SJCRH30 (cell line): Measurements from ENCODE around the gene IFIT1. TPM values are rescaled to one million over a fixed set of nuclear protein-coding genes. Genes with fewer than 3 reads are reported as not detected.

Experiments
- DNase-seq, 2 experiments: peaks; one replicate each; pipeline ENCODE4 v3.0.0-alpha.2; 2015 to 2020
- H3K27ac ChIP-seq: fragments of 250-450 bp; sonication (Bioruptor Pico); 2 replicates; pipeline ENCODE4 v1.5.1; 2020; ENCODE audit warnings: mild to moderate bottlenecking, moderate library complexity
- H3K27me3 ChIP-seq: fragments of 250-450 bp; sonication (Bioruptor Pico); 2 replicates; pipeline ENCODE4 v1.5.1; 2020; ENCODE audit warnings: mild to moderate bottlenecking, moderate library complexity
- H3K36me3 ChIP-seq: fragments of 250-450 bp; sonication (Bioruptor Pico); 2 replicates; pipeline ENCODE4 v1.5.1; 2020; ENCODE audit warnings: mild to moderate bottlenecking, moderate library complexity
- H3K4me1 ChIP-seq: fragments of 250-450 bp; sonication (Bioruptor Pico); 2 replicates; pipeline ENCODE4 v1.5.1; 2020; ENCODE audit warnings: mild to moderate bottlenecking, moderate library complexity
- H3K4me3 ChIP-seq: fragments of 250-450 bp; sonication (Bioruptor Pico); 2 replicates; pipeline ENCODE4 v1.5.1; 2020; ENCODE audit warnings: mild to moderate bottlenecking, moderate library complexity
- H3K9me3 ChIP-seq: fragments of 250-450 bp; sonication (Bioruptor Pico); replicated peaks from 2 replicates; pipeline ENCODE4 v1.5.1; 2020; ENCODE audit warnings: mild to moderate bottlenecking, moderate library complexity
- total RNA-seq: library from RNA; depleted of rRNA; stranded (reverse); fragments of >200 nt; shearing (Covaris generic); gene quantifications from 2 replicates; pipeline ENCODE4 v1.2.3, GENCODE V29; 2014

The IFIT1 gene
- total RNA-seq, 1 experiment from 2014 or later, result 0.36 TPM

GRCh38 chr10:89355394-89355931 is 37.0 kb upstream of the IFIT1 start:
- Histone ChIP-seq H3K4me1 (no peaks in the 10 kb centered on the region), H3K27me3 (no peaks in the 10 kb centered on the region)
- DNase-seq, result no peak

GRCh38 chr10:89357096-89357495 is 35.3 kb upstream of the IFIT1 start:
- H3K36me3 ChIP-seq, result no peaks in the 10 kb centered on the region
- H3K27ac ChIP-seq, result no peak overlapping the region
- H3K4me1 ChIP-seq, result no peaks in the 10 kb centered on the region
- no peak overlapping the region for H3K4me3 ChIP-seq
- DNase-seq, result no peak
- no peaks in the 10 kb centered on the region for H3K9me3 ChIP-seq
- H3K27me3 ChIP-seq, result no peaks in the 10 kb centered on the region

More at GRCh38 chr10:89355394-89355931, 37.0 kb upstream of the IFIT1 start:
- Histone ChIP-seq H3K36me3 (no peaks in the 10 kb centered on the region), H3K27ac (no peak overlapping the region), H3K4me3 (no peak overlapping the region), H3K9me3 (no peaks in the 10 kb centered on the region)

DNA sequence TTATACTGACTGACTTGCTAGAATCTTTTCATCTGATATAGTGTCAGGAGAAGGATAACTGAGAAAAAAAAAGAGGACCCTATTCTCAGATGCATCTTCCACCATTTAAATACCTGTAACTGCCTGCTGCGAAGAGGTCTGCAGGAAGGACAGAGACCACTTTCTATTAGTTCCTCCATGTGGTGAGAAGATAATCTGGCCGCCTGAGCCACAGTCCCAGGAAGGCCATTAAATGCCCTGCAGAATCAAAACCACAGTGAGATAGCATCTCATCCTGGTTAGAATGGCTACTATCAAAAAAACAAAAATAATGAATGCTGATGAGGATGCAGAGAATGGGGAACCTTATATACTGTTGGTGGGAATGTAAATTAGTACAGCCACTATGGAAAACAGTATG is 34.4 kb upstream of the IFIT1 start:
- Histone ChIP-seq H3K4me3 (no peak overlapping the region), H3K27ac (no peak overlapping the region), H3K36me3 (no peaks in the 10 kb centered on the region), H3K4me1 (no peaks in the 10 kb centered on the region), H3K27me3 (no peaks in the 10 kb centered on the region), H3K9me3 (no peaks in the 10 kb centered on the region)
- no peak for DNase-seq

DNA sequence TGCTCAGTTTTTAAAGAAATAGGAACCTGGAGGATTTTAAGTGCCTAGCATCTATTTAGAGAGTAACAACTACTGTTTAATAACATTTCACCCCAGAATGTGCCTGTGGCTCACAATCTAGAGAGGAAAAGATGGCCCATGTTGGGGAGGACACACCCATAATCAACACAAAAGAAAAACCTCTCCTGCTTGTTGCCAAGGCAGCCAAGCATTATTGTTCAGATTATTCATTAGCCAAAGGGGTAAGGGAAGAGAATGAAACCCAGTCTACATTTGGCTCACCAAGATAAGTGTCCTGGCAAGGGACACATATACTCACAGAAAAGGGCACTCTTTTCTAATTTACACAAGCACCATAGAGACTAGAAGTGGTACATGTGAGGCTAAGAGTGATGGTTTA is 32.3 kb upstream of the IFIT1 start:
- no peaks in the 10 kb centered on the region for H3K4me1 ChIP-seq
- no peaks in the 10 kb centered on the region for H3K27me3 ChIP-seq
- no peak overlapping the region for H3K4me3 ChIP-seq
- H3K9me3 ChIP-seq, result no peaks in the 10 kb centered on the region
- no peak for DNase-seq
- H3K36me3 ChIP-seq, result no peaks in the 10 kb centered on the region
- H3K27ac ChIP-seq, result no peak overlapping the region

GRCh38 chr10:89362929-89363328 is 29.5 kb upstream of the IFIT1 start:
- Histone ChIP-seq H3K27me3 (no peaks in the 10 kb centered on the region), H3K27ac (no peak overlapping the region), H3K4me1 (no peaks in the 10 kb centered on the region), H3K4me3 (no peak overlapping the region), H3K9me3 (no peaks in the 10 kb centered on the region), H3K36me3 (no peaks in the 10 kb centered on the region)
- no peak for DNase-seq

GRCh38 chr10:89363729-89364442 is 28.5 kb upstream of the IFIT1 start:
- Histone ChIP-seq H3K4me1 (no peaks in the 10 kb centered on the region), H3K9me3 (no peaks in the 10 kb centered on the region), H3K27me3 (no peaks in the 10 kb centered on the region), H3K27ac (no peak overlapping the region), H3K4me3 (no peak overlapping the region), H3K36me3 (no peaks in the 10 kb centered on the region)
- no peak for DNase-seq

DNA sequence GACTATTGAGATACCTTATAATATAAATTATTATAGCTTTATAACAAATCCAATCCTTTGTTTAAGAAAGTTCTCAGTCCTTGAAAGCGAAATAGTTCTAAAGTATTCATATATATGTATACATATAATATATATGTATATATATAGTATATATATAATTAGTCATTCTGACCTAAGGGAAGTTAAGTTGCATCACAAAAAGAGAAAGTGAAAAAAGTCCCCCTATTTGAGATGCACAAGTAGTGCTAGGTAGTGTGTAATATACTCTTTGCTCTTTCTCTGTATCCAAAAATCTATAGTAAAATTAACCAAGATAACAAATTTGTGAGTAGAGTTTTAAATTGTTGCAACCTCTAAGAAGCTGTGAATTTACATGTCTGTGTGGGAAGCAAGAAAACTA is 27.9 kb upstream of the IFIT1 start:
- no peak for DNase-seq
- Histone ChIP-seq H3K36me3 (no peaks in the 10 kb centered on the region), H3K9me3 (no peaks in the 10 kb centered on the region), H3K27me3 (no peaks in the 10 kb centered on the region), H3K27ac (no peak overlapping the region), H3K4me1 (no peaks in the 10 kb centered on the region), H3K4me3 (no peak overlapping the region)

GRCh38 chr10:89367529-89367928 is 24.9 kb upstream of the IFIT1 start:
- H3K4me3 ChIP-seq, result no peak overlapping the region
- no peaks in the 10 kb centered on the region for H3K9me3 ChIP-seq
- no peaks in the 10 kb centered on the region for H3K27me3 ChIP-seq
- H3K36me3 ChIP-seq, result no peaks in the 10 kb centered on the region
- H3K4me1 ChIP-seq, result no peaks in the 10 kb centered on the region
- no peak for DNase-seq
- no peak overlapping the region for H3K27ac ChIP-seq

GRCh38 chr10:89368129-89368528 is 24.3 kb upstream of the IFIT1 start:
- no peaks in the 10 kb centered on the region for H3K36me3 ChIP-seq
- H3K9me3 ChIP-seq, result no peaks in the 10 kb centered on the region
- H3K4me1 ChIP-seq, result no peaks in the 10 kb centered on the region
- no peak overlapping the region for H3K27ac ChIP-seq
- no peak overlapping the region for H3K4me3 ChIP-seq
- no peak for DNase-seq
- H3K27me3 ChIP-seq, result no peaks in the 10 kb centered on the region

DNA sequence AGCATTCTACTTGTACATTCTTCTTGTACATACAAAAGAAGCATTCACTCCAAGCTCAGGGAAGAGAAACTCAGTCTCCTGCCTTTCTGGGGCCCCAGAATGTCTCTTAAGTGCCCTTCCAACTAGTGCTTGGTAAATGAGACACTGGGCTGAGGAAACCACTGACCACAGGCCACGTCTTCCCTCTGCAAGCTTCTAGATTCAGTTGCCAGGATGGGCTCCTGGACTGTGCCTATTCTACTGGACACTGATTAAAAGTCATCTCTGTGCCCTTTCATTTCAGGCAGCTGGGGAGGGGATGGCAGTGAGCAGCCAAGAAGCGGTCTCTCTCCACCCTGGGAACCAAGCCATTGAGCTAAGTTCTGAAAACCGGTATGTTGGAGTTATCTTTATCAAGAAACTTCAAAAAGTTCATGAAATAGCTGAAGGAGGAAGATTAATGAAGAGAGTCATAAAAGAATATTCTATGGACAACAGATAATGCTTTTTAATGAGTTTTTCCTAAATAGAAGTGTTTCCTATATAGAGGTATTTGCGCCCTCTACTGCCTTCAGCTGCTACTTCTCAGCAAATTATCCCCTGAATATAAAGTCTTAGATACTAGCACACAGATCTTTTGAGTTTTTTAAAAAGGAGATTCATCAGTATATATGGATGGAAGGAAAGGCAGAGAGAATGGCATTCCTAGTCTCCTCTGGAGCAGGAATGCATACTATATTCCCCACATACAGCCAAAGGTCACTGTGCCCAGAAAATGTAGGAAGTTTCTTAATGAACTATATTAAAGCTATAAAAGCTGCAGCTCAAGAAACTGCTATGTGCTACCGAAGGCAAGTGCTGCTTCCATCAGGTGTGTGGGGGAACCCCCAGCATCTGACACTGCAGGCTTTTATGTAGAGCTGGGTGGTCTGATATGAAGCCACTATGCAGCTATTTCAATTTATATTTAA is 23.0 kb upstream of the IFIT1 start:
- no peaks in the 10 kb centered on the region for H3K36me3 ChIP-seq
- no peak overlapping the region for H3K27ac ChIP-seq
- peak in 1 of 2 experiments; percentile 9 for DNase-seq
- H3K4me1 ChIP-seq, result no peaks in the 10 kb centered on the region
- H3K4me3 ChIP-seq, result no peak overlapping the region
- H3K27me3 ChIP-seq, result no peaks in the 10 kb centered on the region
- H3K9me3 ChIP-seq, result no peaks in the 10 kb centered on the region

DNA sequence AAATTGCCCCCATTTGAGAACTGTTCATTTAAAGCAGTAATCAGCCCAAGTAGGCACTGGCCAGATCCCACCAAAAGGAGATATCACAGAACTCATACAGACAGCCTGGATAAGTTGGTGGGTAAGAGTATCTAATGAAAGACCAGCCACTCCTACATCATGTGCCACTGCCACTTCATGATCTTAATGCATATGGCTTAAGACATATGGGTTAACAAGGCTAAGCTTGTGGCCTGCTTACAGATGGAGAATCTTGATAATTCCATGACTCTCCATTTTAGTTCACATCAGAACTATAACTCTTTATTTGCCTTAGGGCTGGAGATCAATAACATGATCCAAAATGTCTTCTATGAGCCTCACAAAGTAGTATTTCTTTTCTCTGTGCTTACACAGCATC is 21.3 kb upstream of the IFIT1 start:
- Histone ChIP-seq H3K36me3 (no peaks in the 10 kb centered on the region), H3K27ac (no peak overlapping the region), H3K4me3 (no peak overlapping the region), H3K4me1 (no peaks in the 10 kb centered on the region), H3K27me3 (no peaks in the 10 kb centered on the region), H3K9me3 (no peaks in the 10 kb centered on the region)
- DNase-seq, result no peak

GRCh38 chr10:89371987-89372386 is 20.4 kb upstream of the IFIT1 start:
- Histone ChIP-seq H3K9me3 (no peaks in the 10 kb centered on the region), H3K4me3 (no peak overlapping the region), H3K27me3 (no peaks in the 10 kb centered on the region), H3K4me1 (no peaks in the 10 kb centered on the region), H3K36me3 (no peaks in the 10 kb centered on the region), H3K27ac (no peak overlapping the region)
- no peak for DNase-seq

GRCh38 chr10:89373916-89374711 is 18.3 kb upstream of the IFIT1 start:
- H3K27ac ChIP-seq, result no peak overlapping the region
- peak in 1 of 2 experiments; percentile 9 for DNase-seq
- H3K4me3 ChIP-seq, result no peak overlapping the region

DNA sequence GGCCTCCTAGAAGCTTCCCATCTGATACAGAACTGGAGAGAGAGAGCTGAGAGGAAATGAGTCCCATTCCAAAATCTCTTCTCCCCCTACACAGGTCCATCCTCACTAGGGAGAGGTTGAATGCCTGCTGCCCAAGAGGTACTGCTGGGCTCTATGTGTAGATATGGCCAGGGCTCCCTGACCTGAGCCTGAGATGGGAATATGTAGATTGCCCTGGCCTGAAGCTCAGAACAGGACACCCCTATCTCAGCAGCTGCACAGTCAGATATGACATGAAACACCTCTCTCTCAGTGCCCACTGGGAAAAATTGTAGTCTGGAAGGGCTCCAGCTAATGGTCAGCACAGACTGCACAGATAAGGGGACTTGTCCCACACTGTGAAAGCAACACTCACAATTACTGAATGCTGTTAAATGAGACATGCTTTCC is 17.7 kb upstream of the IFIT1 start:
- DNase-seq, result peak in 1 of 2 experiments; percentile 6
- H3K9me3 ChIP-seq, result no peaks in the 10 kb centered on the region
- no peaks in the 10 kb centered on the region for H3K36me3 ChIP-seq
- no peaks in the 10 kb centered on the region for H3K4me1 ChIP-seq
- H3K27me3 ChIP-seq, result no peaks in the 10 kb centered on the region
- H3K4me3 ChIP-seq, result no peak overlapping the region
- no peak overlapping the region for H3K27ac ChIP-seq

More at GRCh38 chr10:89373916-89374711, 18.3 kb upstream of the IFIT1 start:
- Histone ChIP-seq H3K4me1 (no peaks in the 10 kb centered on the region), H3K27me3 (no peaks in the 10 kb centered on the region), H3K9me3 (no peaks in the 10 kb centered on the region), H3K36me3 (no peaks in the 10 kb centered on the region)
